Neural progenitor cell (in vitro differentiated cells): Measurements from ENCODE around the gene RSPH1. TPM values are rescaled to one million over a fixed set of nuclear protein-coding genes. Genes with fewer than 3 reads are reported as not detected.

Experiments used
- DNase-seq: peaks from one replicate; pipeline ENCODE4 v3.0.0-alpha.2; 2016; ENCODE audit warnings: low spot score
- H2AFZ ChIP-seq: fragments of 200-600 bp; sonication (generic); replicated peaks from 2 replicates; pipeline ENCODE4 v1.6.1; 2016; ENCODE audit warnings: antibody characterized with exemption
- H3F3A ChIP-seq: fragments of 200-600 bp; sonication (generic); 2 replicates; pipeline ENCODE4 v1.6.1; 2016; ENCODE audit warnings: antibody characterized with exemption, low read depth
- H3K27ac ChIP-seq: fragments of 200-600 bp; sonication (generic); 2 replicates; pipeline ENCODE4 v1.5.1; 2016; ENCODE audit warnings: mild to moderate bottlenecking
- H3K27me3 ChIP-seq: fragments of 200-600 bp; sonication (generic); 2 replicates; pipeline ENCODE4 v1.6.1; 2016; ENCODE audit warnings: mild to moderate bottlenecking, moderate library complexity
- H3K36me3 ChIP-seq: fragments of 200-600 bp; sonication (generic); 2 replicates; pipeline ENCODE4 v1.5.1; 2016
- H3K4me1 ChIP-seq: fragments of 200-600 bp; sonication (generic); 2 replicates; pipeline ENCODE4 v1.6.1; 2016; ENCODE audit warnings: mixed run types
- H3K4me2 ChIP-seq: fragments of 200-600 bp; sonication (generic); 2 replicates; pipeline ENCODE4 v1.6.1; 2016
- H3K4me3 ChIP-seq: fragments of 200-600 bp; sonication (generic); 2 replicates; pipeline ENCODE4 v1.5.1; 2016
- H3K79me2 ChIP-seq: fragments of 200-600 bp; sonication (generic); 2 replicates; pipeline ENCODE4 v1.6.1; 2016; ENCODE audit warnings: low read depth
- H3K9ac ChIP-seq: fragments of 200-600 bp; sonication (generic); 2 replicates; pipeline ENCODE4 v1.6.1; 2016
- H3K9me3 ChIP-seq: fragments of 200-600 bp; sonication (generic); 2 replicates; pipeline ENCODE4 v1.5.1; 2016; ENCODE audit warnings: low read depth
- H4K20me1 ChIP-seq: fragments of 200-600 bp; sonication (generic); 2 replicates; pipeline ENCODE4 v1.6.1; 2016; ENCODE audit warnings: low read depth
- H3K27ac Mint-ChIP-seq: 3 replicates; pipeline ENCODE4 v1.8.0; 2021; ENCODE audit warnings: mixed read lengths
- H3K27me3 Mint-ChIP-seq: 2 replicates; pipeline ENCODE4 v1.8.0; 2022; ENCODE audit warnings: low read depth, mild to moderate bottlenecking, inconsistent platforms, moderate library complexity, mixed read lengths; ENCODE audit not compliant: insufficient read depth
- H3K36me3 Mint-ChIP-seq: 3 replicates; pipeline ENCODE4 v1.8.0; 2021; ENCODE audit warnings: mixed read lengths
- H3K4me1 Mint-ChIP-seq: 3 replicates; pipeline ENCODE4 v1.8.0; 2021; ENCODE audit warnings: mixed read lengths
- H3K4me3 Mint-ChIP-seq: 3 replicates; pipeline ENCODE4 v1.8.0; 2021; ENCODE audit warnings: mild to moderate bottlenecking, moderate library complexity, mixed read lengths
- H3K9me3 Mint-ChIP-seq: 3 replicates; pipeline ENCODE4 v1.8.0; 2020; ENCODE audit warnings: mixed read lengths
- CTCF ChIP-seq: fragments of 200-600 bp; sonication (generic); IDR thresholded peaks from 2 replicates; pipeline ENCODE4 v1.5.1; 2017; ENCODE audit warnings: antibody characterized with exemption, mild to moderate bottlenecking
- EZH2 ChIP-seq: fragments of 200-600 bp; sonication (generic); IDR thresholded peaks from 2 replicates; pipeline ENCODE4 v1.6.1; 2017; ENCODE audit warnings: antibody characterized with exemption, mild to moderate bottlenecking, moderate library complexity
- EZH2phosphoT487 ChIP-seq: fragments of 200-600 bp; sonication (generic); IDR thresholded peaks from 2 replicates; pipeline ENCODE4 v1.6.1; 2017; ENCODE audit warnings: antibody characterized with exemption
- total RNA-seq: library from RNA; depleted of rRNA; stranded (reverse); fragments of >200 nt; gene quantifications from 2 replicates; pipeline ENCODE4 v1.2.3, GENCODE V29; 2015; ENCODE audit warnings: low replicate concordance

Gene RSPH1
- total RNA-seq, 1 donor from 2014 or later: 0.04 TPM

- Histone ChIP-seq H3K4me1 (no peaks in the 10 kb centered on the region), H3K27ac (no peak overlapping the region), H3K9me3 (no peaks in the 10 kb centered on the region), H3K79me2 (no peaks in the 10 kb centered on the region), H3K4me2 (no peak overlapping the region), H3K36me3 (no peaks in the 10 kb centered on the region), H3K9ac (no peak overlapping the region), H3F3A (peaks cover under 1% of the 10 kb centered on the region), H3K27me3 (no peaks in the 10 kb centered on the region), H3K4me3 (no peak overlapping the region), H4K20me1 (no peaks in the 10 kb centered on the region), H2AFZ (no peak overlapping the region)
- no peak overlapping the region for H3K4me3 Mint-ChIP-seq
- H3K36me3 Mint-ChIP-seq: no peaks in the 10 kb centered on the region
- TF ChIP-seq EZH2phosphoT487: no peak
- no peak for TF ChIP-seq CTCF
- no peak for TF ChIP-seq EZH2
- no peaks in the 10 kb centered on the region for H3K9me3 Mint-ChIP-seq
- no peak for DNase-seq
- peak overlapping the region; percentile 62 for H3K27ac Mint-ChIP-seq
- H3K27me3 Mint-ChIP-seq: peaks cover 17% of the 10 kb centered on the region
- no peaks in the 10 kb centered on the region for H3K4me1 Mint-ChIP-seq
These were observed 51.9 kb downstream of the RSPH1 start for GRCh38 chr21:42443876-42444744.

- no peaks in the 10 kb centered on the region for H3K9me3 ChIP-seq
- no peaks in the 10 kb centered on the region for H3K36me3 Mint-ChIP-seq
- H3K27ac Mint-ChIP-seq: no peak overlapping the region
- no peak for DNase-seq
- no peaks in the 10 kb centered on the region for H3K36me3 ChIP-seq
- no peak overlapping the region for H2AFZ ChIP-seq
- TF ChIP-seq CTCF: no peak
- TF ChIP-seq EZH2phosphoT487: no peak
- TF ChIP-seq EZH2: no peak
- no peak overlapping the region for H3K27ac ChIP-seq
- no peaks in the 10 kb centered on the region for H3K27me3 ChIP-seq
- H4K20me1 ChIP-seq: peaks cover 1% of the 10 kb centered on the region
- H3K9me3 Mint-ChIP-seq: no peaks in the 10 kb centered on the region
- no peak overlapping the region for H3K4me3 ChIP-seq
- no peaks in the 10 kb centered on the region for H3K4me1 Mint-ChIP-seq
- no peak overlapping the region for H3K4me3 Mint-ChIP-seq
- H3F3A ChIP-seq: no peaks in the 10 kb centered on the region
- peaks cover 20% of the 10 kb centered on the region for H3K27me3 Mint-ChIP-seq
- H3K4me1 ChIP-seq: no peaks in the 10 kb centered on the region
- no peaks in the 10 kb centered on the region for H3K79me2 ChIP-seq
- no peak overlapping the region for H3K9ac ChIP-seq
- no peak overlapping the region for H3K4me2 ChIP-seq
These were observed 52.7 kb downstream of the RSPH1 start for GRCh38 chr21:42443181-42443785.

GRCh38 chr21:42441963-42442362, 54.1 kb downstream of the RSPH1 start:
- Histone ChIP-seq H4K20me1 (peaks cover 5% of the 10 kb centered on the region), H3K4me1 (no peaks in the 10 kb centered on the region), H3K36me3 (no peaks in the 10 kb centered on the region), H2AFZ (no peak overlapping the region), H3K9ac (no peak overlapping the region), H3K27ac (no peak overlapping the region), H3K9me3 (no peaks in the 10 kb centered on the region), H3F3A (no peaks in the 10 kb centered on the region), H3K79me2 (no peaks in the 10 kb centered on the region), H3K27me3 (no peaks in the 10 kb centered on the region), H3K4me3 (no peak overlapping the region), H3K4me2 (no peak overlapping the region)
- no peaks in the 10 kb centered on the region for H3K36me3 Mint-ChIP-seq
- H3K27me3 Mint-ChIP-seq: peaks cover 15% of the 10 kb centered on the region
- no peak overlapping the region for H3K4me3 Mint-ChIP-seq
- TF ChIP-seq EZH2: no peak
- no peak for TF ChIP-seq CTCF
- TF ChIP-seq EZH2phosphoT487: no peak
- no peak overlapping the region for H3K27ac Mint-ChIP-seq
- peaks cover 3% of the 10 kb centered on the region for H3K9me3 Mint-ChIP-seq
- no peak for DNase-seq
- H3K4me1 Mint-ChIP-seq: no peaks in the 10 kb centered on the region
